HEK293 (cell line): ENCODE measurements around the gene FMN1.

Source experiments
- CTCF ChIA-PET: fragments of 350-600 bp; formaldehyde crosslinking; extraction: SDS; loops from one replicate; lab custom pipeline; 2021; ENCODE audit warnings: antibody characterized with exemption; lab: Yijun Ruan, JAX
- POLR2A ChIA-PET: fragments of 300-600 bp; formaldehyde crosslinking; extraction: SDS; loops from one replicate; lab custom pipeline; 2020; ENCODE audit warnings: antibody characterized with exemption, inconsistent platforms; lab: Yijun Ruan, JAX
- H3K27ac ChIP-seq: fragments of 200-500 bp; sonication (Bioruptor generic); 2 replicates; pipeline ENCODE4 v1.5.1; 2014; ENCODE audit warnings: low read depth, low read length, control low read depth, inconsistent platforms; ENCODE audit errors: extremely low read depth
- H3K36me3 ChIP-seq, 2 experiments: fragments of 200-500 bp in 1 of 2; sonication (Bioruptor generic) in 1 of 2; 1 replicate in 1 of 2; 2 replicates in 1 of 2; pipeline ENCODE4 v1.5.1; 2014 to 2017; ENCODE audit warnings: inconsistent platforms in 2 of 2, low read length in 2 of 2; ENCODE audit not compliant: control insufficient read depth in 2 of 2, insufficient read depth in 1 of 2
- H3K4me1 ChIP-seq: fragments of 200-500 bp; sonication (Bioruptor generic); 2 replicates; pipeline ENCODE4 v1.5.1; 2014; ENCODE audit warnings: mild to moderate bottlenecking, low read length, inconsistent platforms; ENCODE audit not compliant: control insufficient read depth, insufficient read depth
- H3K4me3 ChIP-seq: 2 replicates; pipeline ENCODE4 v1.5.1; 2011; ENCODE audit warnings: low read depth, mild to moderate bottlenecking, control low read depth, low read length, moderate library complexity
- H3K9me3 ChIP-seq: fragments of 200-500 bp; sonication (Bioruptor generic); 2 replicates; pipeline ENCODE4 v1.5.1; 2014; ENCODE audit warnings: low read depth, low read length, inconsistent platforms; ENCODE audit not compliant: control insufficient read depth, insufficient read depth
- GLI4 ChIP-seq: fragments of 450-650 bp; formaldehyde crosslinking; IDR thresholded peaks from 2 replicates; pipeline ENCODE4 v1.5.1; 2016; ENCODE audit warnings: missing biosample characterization, missing genetic modification characterization
- ZBTB8A ChIP-seq: fragments of 450-650 bp; formaldehyde crosslinking; IDR thresholded peaks from 2 replicates; pipeline ENCODE4 v1.5.1; 2016; ENCODE audit warnings: missing biosample characterization, missing genetic modification characterization
- ZNF146 ChIP-seq: fragments of 450-650 bp; formaldehyde crosslinking; IDR thresholded peaks from 2 replicates; pipeline ENCODE4 v1.5.1; 2016; ENCODE audit warnings: missing biosample characterization, missing genetic modification characterization
- ZNF184 ChIP-seq: fragments of 450-650 bp; IDR thresholded peaks from 2 replicates; pipeline ENCODE4 v1.5.1; 2018; ENCODE audit warnings: missing biosample characterization, mild to moderate bottlenecking, missing genetic modification characterization
- ZNF19 ChIP-seq: fragments of 450-650 bp; formaldehyde crosslinking; IDR thresholded peaks from 2 replicates; pipeline ENCODE4; 2016; ENCODE audit warnings: missing biosample characterization, missing genetic modification characterization, low read depth
- ZNF23 ChIP-seq: fragments of 450-650 bp; formaldehyde crosslinking; IDR thresholded peaks from 2 replicates; pipeline ENCODE4 v1.5.1; 2016; ENCODE audit warnings: missing biosample characterization, missing genetic modification characterization, borderline replicate concordance
- ZNF239 ChIP-seq: fragments of 450-650 bp; formaldehyde crosslinking; IDR thresholded peaks from 2 replicates; pipeline ENCODE4 v1.5.1; 2016; ENCODE audit warnings: missing biosample characterization, missing genetic modification characterization
- ZNF548 ChIP-seq: fragments of 450-650 bp; formaldehyde crosslinking; IDR thresholded peaks from 2 replicates; pipeline ENCODE4 v1.5.1; 2016; ENCODE audit warnings: missing biosample characterization, missing genetic modification characterization
- ZNF561 ChIP-seq: fragments of 450-650 bp; IDR thresholded peaks from 2 replicates; pipeline ENCODE4 v1.5.1; 2018; ENCODE audit warnings: missing biosample characterization, missing genetic modification characterization, borderline replicate concordance
- ZNF621 ChIP-seq: fragments of 450-650 bp; formaldehyde crosslinking; IDR thresholded peaks from 2 replicates; pipeline ENCODE4 v1.5.1; 2017; ENCODE audit warnings: missing biosample characterization, missing genetic modification characterization
- ZNF629 ChIP-seq: fragments of 450-650 bp; formaldehyde crosslinking; IDR thresholded peaks from 2 replicates; pipeline ENCODE4 v1.5.1; 2017; ENCODE audit warnings: missing biosample characterization, missing genetic modification characterization
- ZNF660 ChIP-seq: fragments of 450-650 bp; IDR thresholded peaks from 2 replicates; pipeline ENCODE4 v1.5.1; 2018; ENCODE audit warnings: missing biosample characterization, mild to moderate bottlenecking, missing genetic modification characterization
- ZNF792 ChIP-seq: fragments of 450-650 bp; formaldehyde crosslinking; IDR thresholded peaks from 2 replicates; pipeline ENCODE4 v1.5.1; 2016; ENCODE audit warnings: missing biosample characterization, missing genetic modification characterization
- TF ChIP-seq, protein P1 (sequence below): fragments of 450-650 bp; formaldehyde crosslinking; IDR thresholded peaks from 2 replicates; pipeline ENCODE4 v1.5.1; 2016; ENCODE audit warnings: missing biosample characterization, missing genetic modification characterization
- TF ChIP-seq, protein P2 (sequence below): fragments of 450-650 bp; formaldehyde crosslinking; IDR thresholded peaks from 2 replicates; pipeline ENCODE4 v1.5.1; 2016; ENCODE audit warnings: missing biosample characterization, missing genetic modification characterization
- TF ChIP-seq, protein P3 (sequence below): fragments of 450-650 bp; formaldehyde crosslinking; IDR thresholded peaks from 2 replicates; pipeline ENCODE4 v1.5.1; 2016; ENCODE audit warnings: missing biosample characterization, missing genetic modification characterization, low read depth
- TF ChIP-seq, protein P4 (sequence below): fragments of 450-650 bp; formaldehyde crosslinking; IDR thresholded peaks from 2 replicates; pipeline ENCODE4 v1.5.1; 2017; ENCODE audit warnings: missing biosample characterization, missing genetic modification characterization
- TF ChIP-seq, protein P5 (sequence below): fragments of 450-650 bp; formaldehyde crosslinking; IDR thresholded peaks from 2 replicates; pipeline ENCODE4 v1.5.1; 2016; ENCODE audit warnings: missing biosample characterization, missing genetic modification characterization

Gene FMN1

DNA sequence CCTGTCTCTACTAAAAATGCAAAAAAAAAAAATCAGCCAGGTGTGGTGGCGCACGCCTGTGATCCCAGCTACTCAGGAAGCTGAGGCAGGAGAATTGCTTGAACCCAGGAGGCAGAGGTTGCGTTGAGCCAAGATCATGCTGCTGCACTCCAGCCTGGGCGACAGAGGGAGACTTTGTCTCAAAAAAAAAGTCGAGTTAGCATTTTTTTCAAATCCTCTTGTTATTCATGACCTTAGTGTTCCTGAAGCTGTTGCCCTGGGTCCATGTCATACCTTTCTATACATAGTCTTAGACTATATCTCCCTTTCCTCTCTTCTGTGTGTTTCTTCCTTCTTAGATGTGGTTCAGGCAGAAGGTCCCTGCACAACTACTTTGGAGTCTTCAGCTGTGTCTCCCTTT lies 6.4 kb downstream of the FMN1 start (continued):
- TF ChIP-seq, protein P1, sequence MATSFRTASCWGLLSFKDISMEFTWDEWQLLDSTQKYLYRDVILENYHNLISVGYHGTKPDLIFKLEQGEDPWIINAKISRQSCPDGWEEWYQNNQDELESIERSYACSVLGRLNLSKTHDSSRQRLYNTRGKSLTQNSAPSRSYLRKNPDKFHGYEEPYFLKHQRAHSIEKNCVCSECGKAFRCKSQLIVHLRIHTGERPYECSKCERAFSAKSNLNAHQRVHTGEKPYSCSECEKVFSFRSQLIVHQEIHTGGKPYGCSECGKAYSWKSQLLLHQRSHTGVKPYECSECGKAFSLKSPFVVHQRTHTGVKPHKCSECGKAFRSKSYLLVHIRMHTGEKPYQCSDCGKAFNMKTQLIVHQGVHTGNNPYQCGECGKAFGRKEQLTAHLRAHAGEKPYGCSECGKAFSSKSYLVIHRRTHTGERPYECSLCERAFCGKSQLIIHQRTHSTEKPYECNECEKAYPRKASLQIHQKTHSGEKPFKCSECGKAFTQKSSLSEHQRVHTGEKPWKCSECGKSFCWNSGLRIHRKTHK (tag by site-specific recombination) = no peak
- TF ChIP-seq ZNF184 (tag by site-specific recombination) (no peak), ZNF629 (no peak), ZNF621 (tag by site-specific recombination) (no peak), ZNF561 (tag by site-specific recombination) (no peak), ZNF660 (tag by site-specific recombination) (no peak)
- TF ChIP-seq, protein P2, sequence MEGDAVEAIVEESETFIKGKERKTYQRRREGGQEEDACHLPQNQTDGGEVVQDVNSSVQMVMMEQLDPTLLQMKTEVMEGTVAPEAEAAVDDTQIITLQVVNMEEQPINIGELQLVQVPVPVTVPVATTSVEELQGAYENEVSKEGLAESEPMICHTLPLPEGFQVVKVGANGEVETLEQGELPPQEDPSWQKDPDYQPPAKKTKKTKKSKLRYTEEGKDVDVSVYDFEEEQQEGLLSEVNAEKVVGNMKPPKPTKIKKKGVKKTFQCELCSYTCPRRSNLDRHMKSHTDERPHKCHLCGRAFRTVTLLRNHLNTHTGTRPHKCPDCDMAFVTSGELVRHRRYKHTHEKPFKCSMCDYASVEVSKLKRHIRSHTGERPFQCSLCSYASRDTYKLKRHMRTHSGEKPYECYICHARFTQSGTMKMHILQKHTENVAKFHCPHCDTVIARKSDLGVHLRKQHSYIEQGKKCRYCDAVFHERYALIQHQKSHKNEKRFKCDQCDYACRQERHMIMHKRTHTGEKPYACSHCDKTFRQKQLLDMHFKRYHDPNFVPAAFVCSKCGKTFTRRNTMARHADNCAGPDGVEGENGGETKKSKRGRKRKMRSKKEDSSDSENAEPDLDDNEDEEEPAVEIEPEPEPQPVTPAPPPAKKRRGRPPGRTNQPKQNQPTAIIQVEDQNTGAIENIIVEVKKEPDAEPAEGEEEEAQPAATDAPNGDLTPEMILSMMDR = no peak

DNA sequence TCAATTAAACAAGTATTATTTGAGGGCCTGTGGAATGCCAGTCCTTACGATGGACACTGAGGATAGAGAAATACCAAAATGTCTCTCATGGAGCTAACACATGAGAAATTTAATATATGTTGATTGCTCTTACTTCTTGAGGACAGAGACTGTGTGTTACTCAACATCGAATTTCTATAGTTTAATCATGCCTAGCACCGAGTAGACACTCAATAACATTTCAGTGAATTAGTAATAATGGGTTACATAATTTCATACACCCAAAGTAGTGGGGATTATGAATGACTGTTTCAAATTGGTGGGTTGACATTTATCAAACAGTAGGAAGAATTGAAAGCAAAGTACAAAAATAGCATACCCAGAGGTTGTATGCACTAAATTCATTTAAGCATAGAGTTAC lies 11.2 kb downstream of the FMN1 start:
- CTCF ChIA-PET = no interaction called here
- TF ChIP-seq ZBTB8A (tag by site-specific recombination) (no peak), ZNF548 (tag by site-specific recombination) (no peak), ZNF239 (tag by site-specific recombination) (no peak), GLI4 (tag by site-specific recombination) (no peak), ZNF19 (tag by site-specific recombination) (no peak), ZNF792 (tag by site-specific recombination) (no peak), ZNF146 (no peak), ZNF23 (tag by site-specific recombination) (no peak)
- TF ChIP-seq, protein P3, sequence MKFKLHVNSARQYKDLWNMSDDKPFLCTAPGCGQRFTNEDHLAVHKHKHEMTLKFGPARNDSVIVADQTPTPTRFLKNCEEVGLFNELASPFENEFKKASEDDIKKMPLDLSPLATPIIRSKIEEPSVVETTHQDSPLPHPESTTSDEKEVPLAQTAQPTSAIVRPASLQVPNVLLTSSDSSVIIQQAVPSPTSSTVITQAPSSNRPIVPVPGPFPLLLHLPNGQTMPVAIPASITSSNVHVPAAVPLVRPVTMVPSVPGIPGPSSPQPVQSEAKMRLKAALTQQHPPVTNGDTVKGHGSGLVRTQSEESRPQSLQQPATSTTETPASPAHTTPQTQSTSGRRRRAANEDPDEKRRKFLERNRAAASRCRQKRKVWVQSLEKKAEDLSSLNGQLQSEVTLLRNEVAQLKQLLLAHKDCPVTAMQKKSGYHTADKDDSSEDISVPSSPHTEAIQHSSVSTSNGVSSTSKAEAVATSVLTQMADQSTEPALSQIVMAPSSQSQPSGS = no peak
- TF ChIP-seq, protein P4, sequence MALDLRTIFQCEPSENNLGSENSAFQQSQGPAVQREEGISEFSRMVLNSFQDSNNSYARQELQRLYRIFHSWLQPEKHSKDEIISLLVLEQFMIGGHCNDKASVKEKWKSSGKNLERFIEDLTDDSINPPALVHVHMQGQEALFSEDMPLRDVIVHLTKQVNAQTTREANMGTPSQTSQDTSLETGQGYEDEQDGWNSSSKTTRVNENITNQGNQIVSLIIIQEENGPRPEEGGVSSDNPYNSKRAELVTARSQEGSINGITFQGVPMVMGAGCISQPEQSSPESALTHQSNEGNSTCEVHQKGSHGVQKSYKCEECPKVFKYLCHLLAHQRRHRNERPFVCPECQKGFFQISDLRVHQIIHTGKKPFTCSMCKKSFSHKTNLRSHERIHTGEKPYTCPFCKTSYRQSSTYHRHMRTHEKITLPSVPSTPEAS (tag by site-specific recombination) = no peak
- TF ChIP-seq, protein P5, sequence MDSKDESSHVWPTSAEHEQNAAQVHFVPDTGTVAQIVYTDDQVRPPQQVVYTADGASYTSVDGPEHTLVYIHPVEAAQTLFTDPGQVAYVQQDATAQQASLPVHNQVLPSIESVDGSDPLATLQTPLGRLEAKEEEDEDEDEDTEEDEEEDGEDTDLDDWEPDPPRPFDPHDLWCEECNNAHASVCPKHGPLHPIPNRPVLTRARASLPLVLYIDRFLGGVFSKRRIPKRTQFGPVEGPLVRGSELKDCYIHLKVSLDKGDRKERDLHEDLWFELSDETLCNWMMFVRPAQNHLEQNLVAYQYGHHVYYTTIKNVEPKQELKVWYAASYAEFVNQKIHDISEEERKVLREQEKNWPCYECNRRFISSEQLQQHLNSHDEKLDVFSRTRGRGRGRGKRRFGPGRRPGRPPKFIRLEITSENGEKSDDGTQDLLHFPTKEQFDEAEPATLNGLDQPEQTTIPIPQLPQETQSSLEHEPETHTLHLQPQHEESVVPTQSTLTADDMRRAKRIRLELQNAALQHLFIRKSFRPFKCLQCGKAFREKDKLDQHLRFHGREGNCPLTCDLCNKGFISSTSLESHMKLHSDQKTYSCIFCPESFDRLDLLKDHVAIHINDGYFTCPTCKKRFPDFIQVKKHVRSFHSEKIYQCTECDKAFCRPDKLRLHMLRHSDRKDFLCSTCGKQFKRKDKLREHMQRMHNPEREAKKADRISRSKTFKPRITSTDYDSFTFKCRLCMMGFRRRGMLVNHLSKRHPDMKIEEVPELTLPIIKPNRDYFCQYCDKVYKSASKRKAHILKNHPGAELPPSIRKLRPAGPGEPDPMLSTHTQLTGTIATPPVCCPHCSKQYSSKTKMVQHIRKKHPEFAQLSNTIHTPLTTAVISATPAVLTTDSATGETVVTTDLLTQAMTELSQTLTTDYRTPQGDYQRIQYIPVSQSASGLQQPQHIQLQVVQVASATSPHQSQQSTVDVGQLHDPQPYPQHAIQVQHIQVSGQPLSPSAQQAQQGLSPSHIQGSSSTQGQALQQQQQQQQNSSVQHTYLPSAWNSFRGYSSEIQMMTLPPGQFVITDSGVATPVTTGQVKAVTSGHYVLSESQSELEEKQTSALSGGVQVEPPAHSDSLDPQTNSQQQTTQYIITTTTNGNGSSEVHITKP = no peak
- TF ChIP-seq, protein P1 (tag by site-specific recombination) = no peak
- TF ChIP-seq, all 188 proteins: peak for 0
- POLR2A ChIA-PET = no interaction called here
- no peak overlapping the region for H3K4me3 ChIP-seq
- no peaks in the 10 kb centered on the region for H3K4me1 ChIP-seq
- H3K27ac ChIP-seq = no peak overlapping the region
- no peaks in the 10 kb centered on the region for H3K9me3 ChIP-seq
- no peaks in the 10 kb centered on the region for H3K36me3 ChIP-seq
